M059J (cell line): Measurements from ENCODE around the gene ITGB6. TPM values are rescaled to one million over a fixed set of nuclear protein-coding genes. Genes with fewer than 3 reads are reported as not detected.

Experiments used
- DNase-seq: peaks from one replicate; pipeline ENCODE4 v3.0.0-alpha.2; 2012; ENCODE audit warnings: low read depth
- total RNA-seq: library from RNA; depleted of rRNA; stranded (reverse); fragments of >200 nt; shearing (Covaris generic); gene quantifications from 2 replicates; pipeline ENCODE4 v1.2.3, GENCODE V29; 2014; rRNA removed

ITGB6 gene
- total RNA-seq, 1 experiment from 2014 or later = 1.6 TPM

GRCh38 chr2:160053946-160054345 is 146.1 kb downstream of the ITGB6 start:
- no peak for DNase-seq

DNA sequence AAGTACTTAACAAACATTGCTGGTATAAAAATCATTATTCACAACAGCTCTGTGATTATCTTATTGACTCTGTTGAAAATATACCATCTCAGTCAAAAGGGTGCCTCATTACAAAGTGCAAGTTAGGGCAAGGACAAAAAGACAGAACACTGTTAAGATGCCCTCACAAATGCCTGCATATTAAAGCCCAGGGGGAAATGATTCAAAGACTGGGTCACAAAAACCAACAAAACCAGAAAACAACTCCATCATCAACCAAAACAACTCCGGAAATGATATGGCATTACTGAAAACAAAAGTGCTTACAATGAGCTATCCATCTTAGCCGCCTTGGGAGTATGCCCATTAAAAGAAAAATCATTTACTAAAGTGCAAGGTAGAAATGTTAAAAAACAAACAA is 147.5 kb downstream of the ITGB6 start:
- peak; percentile 35 for DNase-seq

GRCh38 chr2:160051371-160051800 is 148.7 kb downstream of the ITGB6 start:
- DNase-seq = no peak

DNA sequence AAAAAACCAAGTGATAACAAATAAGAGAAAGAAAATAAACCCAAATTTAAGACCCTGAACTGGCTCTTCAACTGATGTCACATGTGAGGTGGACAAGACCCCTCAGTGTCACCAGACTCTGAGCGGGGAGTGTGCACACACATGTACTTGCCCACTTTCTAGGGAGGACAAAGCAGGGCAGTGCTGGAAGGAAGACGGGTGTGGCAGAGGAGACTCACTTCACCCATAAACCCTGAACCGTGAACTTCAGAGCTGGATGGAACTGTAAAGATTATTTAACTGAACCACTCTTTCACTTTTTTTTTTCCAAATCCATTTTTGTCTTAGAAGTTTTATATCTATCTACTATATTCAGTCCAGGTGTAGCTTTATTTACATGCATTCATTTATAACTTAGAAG is 149.9 kb downstream of the ITGB6 start:
- DNase-seq = no peak

Other genes with a start within 250 kb of the ITGB6 start
- 0.66 and 1.8 TPM in 2 replicates for gene PLA2R1, start 137.7 kb downstream of the ITGB6 start, total RNA-seq